GM23338 (cell line): ENCODE data around the gene HADHB. TPM values are rescaled to one million over a fixed set of nuclear protein-coding genes. Genes with fewer than 3 reads are reported as not detected.

Experiments used
- ATAC-seq: fragments of 200-7000 bp; cut with Tn5 transposase; 3 replicates; pipeline ENCODE4 v1.9.1; 2020
- DNase-seq: peaks from one replicate; pipeline ENCODE4 v3.0.0-alpha.2; 2015; ENCODE audit warnings: low spot score
- H2AFZ ChIP-seq: fragments of 200-600 bp; sonication (generic); 2 replicates; pipeline ENCODE4 v1.8.0; 2016; ENCODE audit warnings: antibody characterized with exemption, mild to moderate bottlenecking, moderate library complexity
- H3F3A ChIP-seq: fragments of 200-600 bp; sonication (generic); replicated peaks from 2 replicates; pipeline ENCODE4 v1.8.0; 2017; ENCODE audit warnings: antibody characterized with exemption, mixed run types, low read depth
- H3K27ac ChIP-seq: fragments of 200-600 bp; sonication (generic); 2 replicates; pipeline ENCODE4 v1.6.1; 2016; ENCODE audit warnings: low read depth
- H3K27me3 ChIP-seq: fragments of 200-600 bp; sonication (generic); 2 replicates; pipeline ENCODE4 v1.8.0; 2016; ENCODE audit warnings: mild to moderate bottlenecking, mixed run types, moderate library complexity; ENCODE audit not compliant: insufficient read depth
- H3K36me3 ChIP-seq: fragments of 200-600 bp; sonication (generic); 2 replicates; pipeline ENCODE4 v1.8.0; 2016; ENCODE audit warnings: mild to moderate bottlenecking; ENCODE audit not compliant: insufficient read depth
- H3K4me1 ChIP-seq: fragments of 200-600 bp; sonication (generic); 2 replicates; pipeline ENCODE4 v1.8.0; 2016; ENCODE audit warnings: mild to moderate bottlenecking, moderate library complexity; ENCODE audit not compliant: insufficient read depth
- H3K4me2 ChIP-seq: fragments of 200-600 bp; sonication (generic); 2 replicates; pipeline ENCODE4 v1.7.1; 2017; ENCODE audit warnings: mixed run types
- H3K4me3 ChIP-seq: fragments of 200-600 bp; sonication (generic); 2 replicates; pipeline ENCODE4 v1.6.1; 2016; ENCODE audit warnings: mixed run types
- H3K79me2 ChIP-seq: fragments of 200-600 bp; sonication (generic); replicated peaks from 2 replicates; pipeline ENCODE4 v1.8.0; 2017; ENCODE audit warnings: mild to moderate bottlenecking; ENCODE audit not compliant: insufficient read depth
- H3K9me2 ChIP-seq: fragments of 200-600 bp; sonication (generic); 2 replicates; pipeline ENCODE4 v1.8.0; 2017; ENCODE audit not compliant: insufficient read depth
- H4K20me1 ChIP-seq: fragments of 200-600 bp; sonication (generic); replicated peaks from 2 replicates; pipeline ENCODE4 v1.8.0; 2017; ENCODE audit warnings: mild to moderate bottlenecking; ENCODE audit not compliant: insufficient read depth
- H3K27ac Mint-ChIP-seq: 2 replicates; pipeline ENCODE4 v1.8.0; 2020; ENCODE audit warnings: inconsistent platforms, mild to moderate bottlenecking, moderate library complexity, mixed read lengths
- H3K27me3 Mint-ChIP-seq: 3 replicates; pipeline ENCODE4 v1.8.0; 2022; ENCODE audit warnings: low read depth, mild to moderate bottlenecking, moderate library complexity, mixed read lengths, inconsistent platforms; ENCODE audit not compliant: insufficient read depth, poor library complexity
- H3K36me3 Mint-ChIP-seq: 3 replicates; pipeline ENCODE4 v1.8.0; 2021; ENCODE audit warnings: low read depth, mild to moderate bottlenecking, inconsistent platforms, moderate library complexity, mixed read lengths
- H3K4me1 Mint-ChIP-seq: 3 replicates; pipeline ENCODE4 v1.8.0; 2020; ENCODE audit warnings: mild to moderate bottlenecking, inconsistent platforms, mixed read lengths
- H3K4me3 Mint-ChIP-seq: 3 replicates; pipeline ENCODE4 v1.8.0; 2021; ENCODE audit warnings: moderate library complexity, mild to moderate bottlenecking, inconsistent platforms, mixed read lengths
- H3K9me3 Mint-ChIP-seq: 3 replicates; pipeline ENCODE4 v1.8.0; 2020; ENCODE audit warnings: moderate library complexity, mild to moderate bottlenecking, inconsistent platforms, mixed read lengths
- CREB1 ChIP-seq: fragments of 250-450 bp; sonication (Bioruptor Pico); IDR thresholded peaks from 2 replicates; pipeline ENCODE4 v1.5.0; 2020; ENCODE audit warnings: low read depth, mild to moderate bottlenecking, moderate library complexity
- ETS1 ChIP-seq: IDR thresholded peaks from 2 replicates; pipeline ENCODE4 v1.6.1; 2016; ENCODE audit warnings: antibody characterized with exemption
- EZH2 ChIP-seq: fragments of 200-600 bp; sonication (generic); IDR thresholded peaks from one replicate; pipeline ENCODE4 v1.8.0; 2017; ENCODE audit warnings: antibody characterized with exemption, mild to moderate bottlenecking, low read depth; ENCODE audit not compliant: unreplicated experiment
- EZH2phosphoT487 ChIP-seq: fragments of 200-600 bp; sonication (generic); IDR thresholded peaks from one replicate; pipeline ENCODE4 v1.8.1; 2018; ENCODE audit warnings: antibody characterized with exemption; ENCODE audit not compliant: unreplicated experiment
- JUNB ChIP-seq: IDR thresholded peaks from one replicate; pipeline ENCODE4 v1.6.1; 2016; ENCODE audit warnings: antibody characterized with exemption; ENCODE audit not compliant: unreplicated experiment
- NANOG ChIP-seq: IDR thresholded peaks from 2 replicates; pipeline ENCODE4 v1.6.1; 2016; ENCODE audit warnings: antibody characterized with exemption, borderline replicate concordance
- POLR2AphosphoS5 ChIP-seq: IDR thresholded peaks from 2 replicates; pipeline ENCODE4 v1.6.1; 2016; ENCODE audit warnings: antibody characterized with exemption, low read depth
- STAT1 ChIP-seq: IDR thresholded peaks from one replicate; pipeline ENCODE4 v1.6.1; 2016; ENCODE audit warnings: antibody characterized with exemption; ENCODE audit not compliant: unreplicated experiment
- ZNF114 ChIP-seq: fragments of 250-450 bp; sonication (Bioruptor Pico); IDR thresholded peaks from 2 replicates; pipeline ENCODE4 v1.5.0; 2020; ENCODE audit warnings: mild to moderate bottlenecking, moderate library complexity
- ZNF331 ChIP-seq: fragments of 250-450 bp; sonication (Bioruptor Pico); IDR thresholded peaks from 2 replicates; pipeline ENCODE4 v1.5.0; 2020; ENCODE audit warnings: low read depth, mild to moderate bottlenecking, moderate library complexity
- ZNF462 ChIP-seq: fragments of 250-450 bp; sonication (Bioruptor Pico); IDR thresholded peaks from 2 replicates; pipeline ENCODE4 v1.5.0; 2020; ENCODE audit warnings: mild to moderate bottlenecking, moderate library complexity
- polyA plus RNA-seq: library from polyadenylated mRNA; unstranded; fragments of >200 nt; fragmentation: Nextera tagmentation; extraction: Ambion mirVana; gene quantifications from 2 replicates; pipeline ENCODE4 v1.2.1, GENCODE V29; 2016
- total RNA-seq: library from RNA; depleted of rRNA; stranded (reverse); fragments of >200 nt; shearing (Covaris generic); gene quantifications from 2 replicates; pipeline ENCODE4 v1.2.3, GENCODE V29; 2014
- TF ChIP-seq, protein P1 (sequence below), 2 experiments: fragments of 200-600 bp in 1 of 2; sonication (generic) in 1 of 2; conservative IDR thresholded peaks; 2 replicates each; pipeline versions ENCODE4 v1.5.1 to v1.6.1; 2016 to 2017; ENCODE audit warnings: antibody characterized with exemption in 2 of 2, low read depth in 2 of 2, mild to moderate bottlenecking in 2 of 2, moderate library complexity in 1 of 2
- TF ChIP-seq, protein P2 (sequence below): IDR thresholded peaks from one replicate; pipeline ENCODE4 v1.6.1; 2018; ENCODE audit warnings: antibody characterized with exemption; ENCODE audit not compliant: unreplicated experiment

Gene HADHB
- total and polyA plus RNA-seq, 2 experiments from 2014 or later = 41.1 to 43.4 TPM

- peaks cover 48% of the 10 kb centered on the region for H3K36me3 ChIP-seq
These were observed 41.7 kb upstream of the HADHB start for GRCh38 chr2:26202981-26203490.

More at GRCh38 chr2:26202981-26203490, 41.7 kb upstream of the HADHB start:
- Mint-ChIP-seq H3K4me3 (no peak overlapping the region), H3K9me3 (no peaks in the 10 kb centered on the region), H3K27me3 (no peaks in the 10 kb centered on the region), H3K4me1 (peaks cover 9% of the 10 kb centered on the region; the same call in 2 of the 3 replicates), H3K36me3 (peaks cover 40% of the 10 kb centered on the region), H3K27ac (no peak overlapping the region)
- ATAC-seq = no peak
- Histone ChIP-seq H4K20me1 (peaks cover 3% of the 10 kb centered on the region), H2AFZ (no peak overlapping the region), H3K79me2 (no peaks in the 10 kb centered on the region), H3K27ac (peak overlapping the region; percentile 65; the same call in 1 of the 2 replicates), H3K4me1 (peaks cover 4% of the 10 kb centered on the region; the same call in 1 of the 2 replicates), H3F3A (no peaks in the 10 kb centered on the region), H3K4me2 (no peak overlapping the region), H3K4me3 (no peak overlapping the region), H3K9me2 (no peaks in the 10 kb centered on the region), H3K27me3 (no peaks in the 10 kb centered on the region)
- DNase-seq = no peak
- TF ChIP-seq, protein P1, sequence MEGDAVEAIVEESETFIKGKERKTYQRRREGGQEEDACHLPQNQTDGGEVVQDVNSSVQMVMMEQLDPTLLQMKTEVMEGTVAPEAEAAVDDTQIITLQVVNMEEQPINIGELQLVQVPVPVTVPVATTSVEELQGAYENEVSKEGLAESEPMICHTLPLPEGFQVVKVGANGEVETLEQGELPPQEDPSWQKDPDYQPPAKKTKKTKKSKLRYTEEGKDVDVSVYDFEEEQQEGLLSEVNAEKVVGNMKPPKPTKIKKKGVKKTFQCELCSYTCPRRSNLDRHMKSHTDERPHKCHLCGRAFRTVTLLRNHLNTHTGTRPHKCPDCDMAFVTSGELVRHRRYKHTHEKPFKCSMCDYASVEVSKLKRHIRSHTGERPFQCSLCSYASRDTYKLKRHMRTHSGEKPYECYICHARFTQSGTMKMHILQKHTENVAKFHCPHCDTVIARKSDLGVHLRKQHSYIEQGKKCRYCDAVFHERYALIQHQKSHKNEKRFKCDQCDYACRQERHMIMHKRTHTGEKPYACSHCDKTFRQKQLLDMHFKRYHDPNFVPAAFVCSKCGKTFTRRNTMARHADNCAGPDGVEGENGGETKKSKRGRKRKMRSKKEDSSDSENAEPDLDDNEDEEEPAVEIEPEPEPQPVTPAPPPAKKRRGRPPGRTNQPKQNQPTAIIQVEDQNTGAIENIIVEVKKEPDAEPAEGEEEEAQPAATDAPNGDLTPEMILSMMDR (conservative IDR thresholded peaks at IDR 0.05; ENCODE audit: low read depth in 2 of 2) = no peak
- TF ChIP-seq POLR2AphosphoS5 = no peak
- TF ChIP-seq ZNF462 = no peak
- no peak for TF ChIP-seq CREB1 (CRISPR knock-in tag)
- TF ChIP-seq, protein P2, sequence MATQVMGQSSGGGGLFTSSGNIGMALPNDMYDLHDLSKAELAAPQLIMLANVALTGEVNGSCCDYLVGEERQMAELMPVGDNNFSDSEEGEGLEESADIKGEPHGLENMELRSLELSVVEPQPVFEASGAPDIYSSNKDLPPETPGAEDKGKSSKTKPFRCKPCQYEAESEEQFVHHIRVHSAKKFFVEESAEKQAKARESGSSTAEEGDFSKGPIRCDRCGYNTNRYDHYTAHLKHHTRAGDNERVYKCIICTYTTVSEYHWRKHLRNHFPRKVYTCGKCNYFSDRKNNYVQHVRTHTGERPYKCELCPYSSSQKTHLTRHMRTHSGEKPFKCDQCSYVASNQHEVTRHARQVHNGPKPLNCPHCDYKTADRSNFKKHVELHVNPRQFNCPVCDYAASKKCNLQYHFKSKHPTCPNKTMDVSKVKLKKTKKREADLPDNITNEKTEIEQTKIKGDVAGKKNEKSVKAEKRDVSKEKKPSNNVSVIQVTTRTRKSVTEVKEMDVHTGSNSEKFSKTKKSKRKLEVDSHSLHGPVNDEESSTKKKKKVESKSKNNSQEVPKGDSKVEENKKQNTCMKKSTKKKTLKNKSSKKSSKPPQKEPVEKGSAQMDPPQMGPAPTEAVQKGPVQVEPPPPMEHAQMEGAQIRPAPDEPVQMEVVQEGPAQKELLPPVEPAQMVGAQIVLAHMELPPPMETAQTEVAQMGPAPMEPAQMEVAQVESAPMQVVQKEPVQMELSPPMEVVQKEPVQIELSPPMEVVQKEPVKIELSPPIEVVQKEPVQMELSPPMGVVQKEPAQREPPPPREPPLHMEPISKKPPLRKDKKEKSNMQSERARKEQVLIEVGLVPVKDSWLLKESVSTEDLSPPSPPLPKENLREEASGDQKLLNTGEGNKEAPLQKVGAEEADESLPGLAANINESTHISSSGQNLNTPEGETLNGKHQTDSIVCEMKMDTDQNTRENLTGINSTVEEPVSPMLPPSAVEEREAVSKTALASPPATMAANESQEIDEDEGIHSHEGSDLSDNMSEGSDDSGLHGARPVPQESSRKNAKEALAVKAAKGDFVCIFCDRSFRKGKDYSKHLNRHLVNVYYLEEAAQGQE = no peak
- no peak for TF ChIP-seq JUNB
- no peak for TF ChIP-seq NANOG
- TF ChIP-seq EZH2 = no peak
- TF ChIP-seq ZNF331 (CRISPR knock-in tag) = no peak
- no peak for TF ChIP-seq STAT1
- no peak for TF ChIP-seq ZNF114 (CRISPR knock-in tag)
- no peak for TF ChIP-seq EZH2phosphoT487
- no peak for TF ChIP-seq ETS1
